GM10266 (cell line): ENCODE results near the gene ZCCHC10.
"Not testable (repeated sequence)": the region's sequence is repeated elsewhere in the genome, so short reads cannot be mapped to it uniquely, and the experiment has no call there.

Source experiments
- DNase-seq: peaks from one replicate; pipeline ENCODE4 v3.0.0; 2012; ENCODE audit errors: extremely low spot score
- TF ChIP-seq, protein P1 (sequence below): IDR thresholded peaks from 2 replicates; pipeline ENCODE4 v1.5.1; 2012; ENCODE audit warnings: mild to moderate bottlenecking, low read depth; ENCODE audit not compliant: control insufficient read depth, insufficient read depth; ENCODE audit errors: missing control alignments

The ZCCHC10 gene

DNA sequence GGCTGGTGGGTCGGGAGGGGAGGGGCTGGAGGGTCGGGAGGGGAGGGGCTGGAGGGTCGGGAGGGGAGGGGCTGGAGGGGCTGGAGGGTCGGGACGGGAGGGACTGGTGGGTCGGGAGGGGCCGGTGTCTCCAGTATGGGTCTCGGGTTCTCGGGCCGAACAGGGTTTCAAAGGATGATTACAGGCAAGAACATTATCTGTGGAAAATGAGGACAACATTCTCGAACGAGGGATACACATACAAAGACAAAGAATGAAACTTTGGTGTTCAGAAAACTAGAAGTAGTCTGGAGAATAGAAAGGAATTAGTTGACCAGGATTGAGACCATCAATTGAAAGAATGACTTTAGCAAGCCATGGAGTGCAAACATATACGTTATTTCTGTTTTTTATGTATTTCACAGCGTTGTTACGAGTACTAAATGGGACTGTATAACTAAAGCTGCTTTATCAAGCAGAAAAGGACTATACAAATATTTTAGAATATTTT, 360 bp upstream of the ZCCHC10 start:
- TF ChIP-seq, protein P1, sequence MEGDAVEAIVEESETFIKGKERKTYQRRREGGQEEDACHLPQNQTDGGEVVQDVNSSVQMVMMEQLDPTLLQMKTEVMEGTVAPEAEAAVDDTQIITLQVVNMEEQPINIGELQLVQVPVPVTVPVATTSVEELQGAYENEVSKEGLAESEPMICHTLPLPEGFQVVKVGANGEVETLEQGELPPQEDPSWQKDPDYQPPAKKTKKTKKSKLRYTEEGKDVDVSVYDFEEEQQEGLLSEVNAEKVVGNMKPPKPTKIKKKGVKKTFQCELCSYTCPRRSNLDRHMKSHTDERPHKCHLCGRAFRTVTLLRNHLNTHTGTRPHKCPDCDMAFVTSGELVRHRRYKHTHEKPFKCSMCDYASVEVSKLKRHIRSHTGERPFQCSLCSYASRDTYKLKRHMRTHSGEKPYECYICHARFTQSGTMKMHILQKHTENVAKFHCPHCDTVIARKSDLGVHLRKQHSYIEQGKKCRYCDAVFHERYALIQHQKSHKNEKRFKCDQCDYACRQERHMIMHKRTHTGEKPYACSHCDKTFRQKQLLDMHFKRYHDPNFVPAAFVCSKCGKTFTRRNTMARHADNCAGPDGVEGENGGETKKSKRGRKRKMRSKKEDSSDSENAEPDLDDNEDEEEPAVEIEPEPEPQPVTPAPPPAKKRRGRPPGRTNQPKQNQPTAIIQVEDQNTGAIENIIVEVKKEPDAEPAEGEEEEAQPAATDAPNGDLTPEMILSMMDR, result no peak
- DNase-seq, result peak; percentile 23

DNA sequence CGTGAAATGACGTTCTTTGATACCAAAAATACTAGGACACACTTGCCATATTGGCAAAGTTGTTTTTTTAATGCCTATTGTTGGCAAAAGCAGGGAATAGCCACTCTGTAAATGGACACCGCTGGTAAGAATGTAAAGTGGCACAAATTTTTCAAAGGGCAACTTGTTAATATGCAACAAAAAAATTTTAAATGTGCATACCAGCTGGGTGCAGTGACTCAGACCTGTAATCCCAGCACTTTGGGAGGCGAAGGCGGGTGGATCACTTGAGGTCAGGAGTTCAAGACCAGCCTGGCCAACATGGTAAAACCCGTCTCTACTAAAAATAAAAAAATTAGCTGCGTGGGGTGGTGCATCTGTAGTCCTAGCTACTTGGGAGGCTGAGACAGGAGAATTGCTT, 6.9 kb downstream of the ZCCHC10 start:
- DNase-seq, result not testable (repeated sequence)

DNA sequence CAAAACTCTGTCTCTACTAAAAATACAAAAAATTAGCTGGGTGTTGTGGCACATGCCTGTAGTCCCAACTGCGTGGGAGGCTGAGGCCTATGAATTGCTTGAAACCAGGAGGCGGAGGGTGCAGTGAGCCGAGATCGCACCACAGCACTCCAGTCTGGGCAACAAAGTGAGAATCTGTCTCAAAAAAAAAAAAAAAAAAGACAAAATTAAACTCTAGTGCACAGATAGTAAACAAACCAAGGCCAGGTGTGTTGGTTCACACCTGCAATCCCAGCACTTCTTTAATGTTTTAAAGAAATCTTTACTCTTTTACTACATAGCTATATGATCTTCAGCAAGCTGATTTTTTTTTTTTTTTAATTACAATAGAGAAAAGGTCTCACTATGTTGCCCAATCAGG, 8.4 kb downstream of the ZCCHC10 start:
- DNase-seq, result no peak
- TF ChIP-seq, protein P1, result no peak

DNA sequence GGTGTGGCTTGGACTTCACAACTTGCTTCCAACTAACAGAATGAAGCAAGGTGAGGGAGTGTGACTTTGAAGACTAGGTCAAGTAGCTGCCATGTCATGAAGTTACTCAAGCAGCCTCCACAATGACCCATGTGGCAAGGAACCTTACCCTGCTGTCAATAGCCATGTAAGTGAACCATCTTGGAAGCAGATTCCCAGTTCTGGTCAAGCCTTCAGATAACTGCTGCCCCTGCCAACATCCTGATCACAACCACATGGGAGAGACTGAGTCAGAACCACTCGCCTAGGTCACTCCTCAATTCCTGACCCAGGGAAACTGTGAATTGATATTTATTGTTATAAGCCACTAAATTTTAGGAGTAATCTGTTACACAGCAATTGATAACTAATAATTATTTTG, 10.9 kb downstream of the ZCCHC10 start:
- DNase-seq, result no peak
- TF ChIP-seq, protein P1, result no peak

DNA sequence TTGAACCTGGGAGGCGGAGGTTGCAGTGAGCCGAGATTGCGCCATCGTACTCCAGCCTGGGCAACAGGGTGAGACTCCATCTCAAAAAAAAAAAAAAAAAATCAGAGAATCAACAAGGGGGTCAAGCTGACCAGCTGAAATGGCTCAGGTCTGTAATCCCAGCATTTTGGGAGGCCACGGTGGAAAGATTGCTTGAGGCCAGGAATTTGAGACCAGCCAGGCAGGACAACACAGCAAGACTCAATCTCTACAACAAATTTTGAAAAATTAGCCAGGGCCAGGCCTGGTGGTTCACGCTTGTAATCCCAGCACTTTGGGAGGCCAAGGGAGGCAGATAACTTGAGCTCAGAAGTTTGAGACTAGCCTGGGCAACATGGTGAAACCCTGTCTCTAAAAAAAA, 17.9 kb downstream of the ZCCHC10 start:
- not testable (repeated sequence) for DNase-seq

DNA sequence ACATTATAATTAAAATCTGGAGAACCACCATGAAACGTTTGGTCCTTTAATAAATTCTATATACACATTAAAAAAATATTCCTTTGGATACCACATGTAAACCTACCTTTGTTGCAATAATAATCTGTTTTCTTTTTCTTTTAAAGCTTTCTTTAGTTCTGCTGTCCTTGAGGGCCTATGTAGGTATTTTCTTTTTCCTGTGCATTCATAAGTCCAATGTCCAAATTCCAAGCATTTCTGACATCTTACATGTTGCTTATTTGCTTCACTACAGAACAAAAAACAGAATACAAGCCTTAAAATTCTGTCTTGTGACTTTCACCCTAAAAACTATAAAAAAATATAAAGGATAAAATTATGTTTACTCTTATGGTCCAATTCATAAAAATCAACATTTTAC, 19.7 kb downstream of the ZCCHC10 start:
- DNase-seq, result no peak
- TF ChIP-seq, protein P1, result no peak

DNA sequence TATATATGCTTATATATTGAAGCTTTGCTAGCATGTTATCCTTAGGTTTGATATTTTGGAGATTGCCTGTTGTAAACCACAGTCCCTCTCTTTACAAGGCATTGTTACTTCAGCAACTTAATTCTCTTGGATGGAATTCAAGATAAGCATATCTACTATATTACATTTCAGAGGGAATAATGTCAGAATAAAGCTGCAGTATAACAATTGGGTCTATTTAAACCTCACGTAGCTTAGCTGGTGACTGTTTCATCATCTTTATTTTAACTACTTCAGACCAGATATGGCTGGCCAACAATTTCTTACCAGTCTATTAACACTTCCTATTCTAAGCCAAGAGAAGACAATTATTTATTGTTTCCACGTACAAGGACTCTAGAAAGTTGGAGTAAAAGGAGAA, 27.1 kb downstream of the ZCCHC10 start:
- no peak for DNase-seq
- TF ChIP-seq, protein P1, result no peak

DNA sequence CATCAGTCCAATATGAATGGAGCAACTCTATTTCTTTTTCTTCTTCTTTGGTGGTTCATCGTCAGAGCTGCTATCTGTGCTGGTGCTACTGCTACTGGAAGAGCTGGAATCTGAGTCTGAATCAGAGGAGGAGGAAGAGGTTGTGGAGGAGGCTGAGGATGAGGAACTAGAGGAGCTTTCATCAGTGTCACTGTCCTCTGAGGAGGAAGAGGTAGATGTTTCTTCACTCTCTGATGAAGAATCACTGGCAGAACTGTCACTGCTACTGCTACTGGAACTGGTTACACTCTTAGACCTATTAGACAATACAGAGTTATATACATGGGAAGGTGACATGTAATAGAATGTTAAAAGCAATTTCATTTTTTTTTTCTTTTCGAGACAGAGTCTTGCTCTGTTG, 27.8 kb downstream of the ZCCHC10 start:
- TF ChIP-seq, protein P1, result no peak
- no peak for DNase-seq

DNA sequence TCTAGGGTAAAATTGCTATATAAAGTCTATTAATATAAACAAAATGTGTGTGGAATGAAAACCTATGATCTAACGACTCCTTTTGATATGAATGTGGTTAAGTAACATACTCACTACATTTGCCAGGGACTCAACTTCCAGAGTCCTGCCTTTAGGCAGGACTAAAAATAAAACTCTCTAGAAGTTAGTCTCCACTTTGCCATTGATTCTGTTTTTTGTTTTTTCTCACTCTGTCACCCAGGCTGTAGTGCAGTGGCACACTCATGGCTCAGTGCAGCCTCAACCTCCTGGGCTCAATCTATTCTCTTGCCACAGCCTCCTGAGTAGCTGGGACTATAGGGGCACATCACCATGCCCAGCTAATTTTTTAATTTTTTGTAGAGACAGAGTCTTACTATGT, 30.0 kb downstream of the ZCCHC10 start:
- TF ChIP-seq, protein P1, result no peak
- no peak for DNase-seq
